GM19324 (cell line): ENCODE measurements around the gene ALG6.

Source experiments
- ATAC-seq: cut with Tn5 transposase; IDR thresholded peaks from one replicate; pipeline ENCODE4 v1.9.1; 2021; ENCODE audit warnings: mild to moderate bottlenecking, moderate library complexity; ENCODE audit not compliant: unreplicated experiment, low FRiP score

ALG6 gene

GRCh38 chr1:63486629-63487028, 119.2 kb downstream of the ALG6 start:
- ATAC-seq = no peak

GRCh38 chr1:63487336-63488065, 120.1 kb downstream of the ALG6 start:
- no peak for ATAC-seq
